NCI-H524 treated with DMSO at 0.1 percent for 48 hours (cell line): Measurements from ENCODE around the gene OGG1.
A peak's percentile ranks its signal among the peaks of the same experiment; 100 is the strongest.

Source experiments
- DNase-seq: peaks from one replicate; lab custom pipeline; 2025; lab: John Stamatoyannopoulos, UW

OGG1 gene

GRCh38 chr3:9749645-9750555, at the start of gene OGG1:
OGG1 (plus strand) TSS chr3:9749952; CDS start chr3:9750287, 335 bp downstream.
- peak; percentile 91 for DNase-seq

GRCh38 chr3:9700536-9700935, 49.2 kb upstream of the OGG1 start:
- DNase-seq, result no peak

- no peak for DNase-seq
Observed at GRCh38 chr3:9701006-9701405, 48.7 kb upstream of the OGG1 start.

- no peak for DNase-seq
Observed at GRCh38 chr3:9701711-9702110, 48.0 kb upstream of the OGG1 start.

GRCh38 chr3:9703240-9703639, 46.5 kb upstream of the OGG1 start:
- DNase-seq, result no peak

GRCh38 chr3:9703736-9704346, 45.9 kb upstream of the OGG1 start, which contains the start of gene CPNE9:
CPNE9 (plus strand) TSS chr3:9703833; CDS start chr3:9703997, 164 bp downstream.
- DNase-seq, result no peak

GRCh38 chr3:9704347-9705322, 45.1 kb upstream of the OGG1 start:
- DNase-seq, result no peak

- no peak for DNase-seq
Observed at GRCh38 chr3:9710174-9710739, 39.5 kb upstream of the OGG1 start.

GRCh38 chr3:9712415-9712814, 37.3 kb upstream of the OGG1 start:
- no peak for DNase-seq

GRCh38 chr3:9713142-9713541, 36.6 kb upstream of the OGG1 start:
- DNase-seq, result no peak

GRCh38 chr3:9715136-9715535, 34.6 kb upstream of the OGG1 start:
- DNase-seq, result no peak

GRCh38 chr3:9715764-9716437, 33.9 kb upstream of the OGG1 start:
- no peak for DNase-seq

GRCh38 chr3:9716801-9717555, 32.8 kb upstream of the OGG1 start:
- no peak for DNase-seq

GRCh38 chr3:9717563-9717962, 32.2 kb upstream of the OGG1 start:
- DNase-seq, result no peak

- DNase-seq, result no peak
Observed at GRCh38 chr3:9718118-9718517, 31.6 kb upstream of the OGG1 start.

- no peak for DNase-seq
Observed at GRCh38 chr3:9721015-9721699, 28.6 kb upstream of the OGG1 start.

GRCh38 chr3:9721700-9722060, 28.1 kb upstream of the OGG1 start:
- no peak for DNase-seq

- no peak for DNase-seq
Observed at GRCh38 chr3:9725775-9726515, 23.8 kb upstream of the OGG1 start.

- DNase-seq, result no peak
Observed at GRCh38 chr3:9727041-9727595, 22.6 kb upstream of the OGG1 start.
